Liver (tissue), 3 donors: ENCODE results near the gene SLC11A1.

Experiments
- CTCF ChIP-seq: fragments of 150-350 bp; IDR thresholded peaks from 2 replicates; pipeline ENCODE4 v1.5.1; 2017; ENCODE audit warnings: improper control_type of control experiment, low read depth, low read length; ENCODE audit not compliant: missing input control
- GABPA ChIP-seq, 2 donors: IDR thresholded peaks in 1 of 2; conservative IDR thresholded peaks in 1 of 2; 2 replicates each; pipeline ENCODE4 v1.6.1; 2016; ENCODE audit warnings: antibody characterized with exemption in 2 of 2, mild to moderate bottlenecking in 1 of 2, moderate library complexity in 1 of 2
- HNF4A ChIP-seq, 2 donors: conservative IDR thresholded peaks; 2 replicates each; pipeline ENCODE4 v1.6.1; 2016; ENCODE audit warnings: antibody characterized with exemption in 2 of 2, mild to moderate bottlenecking in 2 of 2
- MAX ChIP-seq: IDR thresholded peaks from 2 replicates; pipeline ENCODE4 v1.6.1; 2016; ENCODE audit warnings: antibody characterized with exemption
- NR2F2 ChIP-seq: IDR thresholded peaks from 2 replicates; pipeline ENCODE4 v1.6.1; 2016; ENCODE audit warnings: antibody characterized with exemption
- RAD21 ChIP-seq, 2 donors: IDR thresholded peaks; 2 replicates each; pipeline ENCODE4 v1.6.1; 2016; ENCODE audit warnings: antibody characterized with exemption in 2 of 2, mild to moderate bottlenecking in 2 of 2
- REST ChIP-seq: IDR thresholded peaks from 2 replicates; pipeline ENCODE4 v1.6.1; 2016; ENCODE audit warnings: antibody characterized with exemption, mild to moderate bottlenecking
- SP1 ChIP-seq: IDR thresholded peaks from 2 replicates; pipeline ENCODE4 v1.6.1; 2018; ENCODE audit warnings: antibody characterized with exemption, mild to moderate bottlenecking
- TAF1 ChIP-seq: conservative IDR thresholded peaks from 2 replicates; pipeline ENCODE4 v1.6.1; 2016; ENCODE audit warnings: antibody characterized with exemption, mild to moderate bottlenecking
- YY1 ChIP-seq: IDR thresholded peaks from 2 replicates; pipeline ENCODE4 v1.6.1; 2016; ENCODE audit warnings: antibody characterized with exemption, mild to moderate bottlenecking
- ZBTB33 ChIP-seq: IDR thresholded peaks from 2 replicates; pipeline ENCODE4 v1.6.1; 2016; ENCODE audit warnings: antibody characterized with exemption
- donor health status: healthy.
- donor health status: healthy.

GRCh38 chr2:218402491-218402901 is 20.4 kb downstream of the SLC11A1 start:
- TF ChIP-seq RAD21 (IDR thresholded peaks at IDR 0.05): no peak
- TF ChIP-seq HNF4A (conservative IDR thresholded peaks at IDR 0.05): no peak
- no peak for TF ChIP-seq CTCF
- no peak for TF ChIP-seq ZBTB33
- TF ChIP-seq TAF1: no peak
- no peak for TF ChIP-seq NR2F2
- no peak for TF ChIP-seq REST
- TF ChIP-seq MAX: no peak
- no peak for TF ChIP-seq YY1
- TF ChIP-seq GABPA (IDR thresholded peaks at IDR 0.05 in 1 of 2, conservative IDR thresholded peaks at IDR 0.05 in 1 of 2): no peak
- TF ChIP-seq SP1: no peak
